Measurements from ENCODE around the gene PTPRE.

PTPRE gene

DNA sequence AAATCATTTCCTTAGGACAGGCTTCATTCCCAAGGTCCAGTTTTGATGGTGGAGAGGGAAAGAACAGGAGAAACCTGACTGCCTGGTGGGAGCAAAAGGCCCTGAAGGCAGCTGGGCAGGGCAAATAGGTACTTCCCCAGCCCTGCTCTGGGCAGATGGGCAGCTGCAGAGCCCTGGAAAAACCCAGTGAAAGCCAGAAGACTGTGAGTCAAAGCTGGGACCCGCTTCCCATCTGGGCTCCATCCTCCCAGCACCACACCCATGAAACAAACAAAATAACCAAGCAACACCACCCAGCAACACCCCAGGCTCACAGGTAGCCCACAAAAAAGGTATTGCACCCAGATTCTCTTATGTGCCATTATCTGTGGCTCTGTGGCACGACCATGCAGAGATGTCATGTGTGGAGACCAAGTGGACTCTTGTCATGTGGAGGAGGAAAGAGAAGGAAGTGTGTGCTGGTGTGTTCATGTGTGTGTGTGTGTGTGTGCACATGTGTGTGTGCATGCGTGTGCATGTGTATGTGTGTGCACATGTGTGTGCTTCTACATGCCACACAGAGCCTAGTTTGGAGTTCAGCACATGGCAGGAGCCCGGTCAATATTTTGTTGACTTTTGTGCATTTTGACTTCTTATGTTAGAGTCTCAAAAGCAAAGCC lies 24.0 kb upstream of the PTPRE start:
- DNase-seq (ENCODE audit: low spot score) = no peak

DNA sequence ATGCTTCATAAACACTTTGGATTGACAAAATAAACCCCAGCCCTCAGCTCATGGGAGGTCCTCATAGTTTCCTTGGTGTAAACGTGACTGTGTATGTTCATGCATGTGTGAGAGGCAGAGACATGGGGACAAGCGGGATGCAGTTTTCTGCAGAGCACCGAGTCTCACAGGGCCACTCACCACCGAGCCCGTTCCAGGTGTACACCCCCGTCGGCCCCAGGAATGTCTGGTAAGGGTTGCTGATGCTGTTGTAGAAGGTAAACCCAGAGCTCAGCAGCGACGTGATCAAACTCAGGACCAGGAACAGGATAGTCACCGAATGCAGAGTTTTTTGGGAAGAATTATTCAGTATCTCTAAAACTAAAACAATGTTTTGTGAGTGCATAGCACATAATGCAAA lies 23.4 kb upstream of the PTPRE start:
- no peak for DNase-seq (ENCODE audit: low spot score)

DNA sequence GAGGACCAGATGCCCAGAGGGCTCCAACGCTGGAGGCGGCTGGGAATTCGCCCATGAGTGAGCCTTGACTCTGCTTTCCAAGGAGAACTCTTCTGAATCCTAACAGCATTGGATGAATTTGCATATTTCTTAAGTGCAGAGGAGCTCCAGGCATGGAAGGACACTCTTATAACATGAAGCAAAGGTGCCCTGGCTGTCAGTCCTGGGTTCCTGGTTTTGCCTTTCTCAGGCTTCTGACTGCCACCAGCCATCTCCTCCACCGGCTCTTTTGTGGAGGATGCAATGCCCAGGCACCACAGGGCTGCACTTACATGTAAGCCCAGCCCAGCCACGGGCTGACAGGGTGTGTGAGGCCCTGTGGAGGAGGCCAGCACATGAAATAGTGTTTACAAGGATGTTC lies 22.4 kb upstream of the PTPRE start:
- no peak for DNase-seq (ENCODE audit: low spot score)

DNA sequence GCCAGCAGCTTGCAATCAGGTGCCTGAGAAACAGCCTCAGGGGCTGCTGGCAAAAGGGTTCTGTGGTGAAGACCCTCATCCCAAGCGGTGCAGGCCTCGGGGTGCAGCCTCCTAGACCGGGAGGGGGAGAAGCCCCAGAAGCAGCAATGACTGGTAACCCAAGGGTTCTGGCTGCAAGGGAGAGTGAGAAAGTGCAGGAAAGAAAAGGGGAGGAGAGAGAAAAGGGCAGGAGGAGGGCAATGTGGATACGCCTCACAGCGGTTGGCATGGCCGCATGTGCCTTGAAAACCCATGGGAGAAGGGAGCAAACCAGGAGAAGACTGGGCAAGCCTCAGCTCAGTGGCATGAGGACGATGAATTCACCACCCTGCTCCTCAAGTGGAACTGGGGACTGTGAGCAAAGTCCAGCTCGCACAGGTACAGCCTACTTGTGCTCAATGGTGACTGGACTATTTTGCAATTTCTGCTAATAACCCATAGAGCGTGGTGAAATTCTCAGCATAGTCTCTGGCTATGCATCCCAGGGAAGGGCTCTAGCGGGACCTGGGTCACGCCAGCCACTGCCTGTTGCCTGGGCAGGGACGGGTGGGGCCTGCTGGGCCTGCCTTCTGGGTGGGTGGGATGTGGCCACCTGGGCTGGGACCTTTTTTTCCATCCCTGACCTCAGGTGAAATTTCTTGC lies 20.4 kb upstream of the PTPRE start:
- no peak for DNase-seq (ENCODE audit: low spot score)

GRCh38 chr10:127887541-127888415 lies 19.1 kb upstream of the PTPRE start:
- DNase-seq (ENCODE audit: low spot score) = no peak

DNA sequence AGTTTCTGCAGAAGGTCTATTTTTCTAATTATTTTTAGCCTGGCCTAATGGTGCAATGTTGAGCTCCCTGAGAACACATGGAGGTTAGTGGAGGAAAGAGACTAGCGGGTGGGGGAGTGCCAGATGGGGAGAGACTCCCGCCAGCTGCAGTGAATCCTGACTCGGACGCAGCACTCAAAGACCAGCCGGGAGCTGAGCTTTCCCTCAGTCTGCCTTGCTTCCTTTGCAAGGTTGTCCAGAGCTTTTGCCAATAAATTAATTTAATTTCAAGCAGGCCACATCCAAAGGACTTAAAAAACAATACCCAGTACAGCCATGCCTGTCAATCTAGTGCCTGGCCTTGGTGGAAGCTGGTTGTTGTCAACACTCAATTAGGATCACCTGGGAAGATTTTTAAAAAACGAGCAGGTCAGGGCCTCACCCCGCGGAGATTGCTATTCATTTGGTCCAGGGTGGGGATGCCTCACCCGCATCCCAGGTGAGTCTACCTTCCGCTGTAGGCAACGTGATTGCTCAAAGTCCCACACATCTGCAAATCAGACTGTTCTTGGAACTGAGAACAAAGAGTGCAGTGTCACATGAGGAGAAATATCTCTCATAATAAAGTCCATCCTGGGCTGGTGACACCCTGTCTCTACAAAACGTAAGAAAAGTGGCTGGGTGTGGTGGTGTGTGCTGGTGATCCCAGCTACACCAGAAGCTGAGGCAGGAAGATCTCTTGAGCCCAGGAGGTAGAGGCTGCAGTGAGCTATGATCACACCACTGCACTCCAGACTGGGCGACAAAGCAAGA lies 18.2 kb upstream of the PTPRE start:
- DNase-seq (ENCODE audit: low spot score) = no peak

- no peak for DNase-seq (ENCODE audit: low spot score)
Observed at GRCh38 chr10:127889605-127890195, 17.2 kb upstream of the PTPRE start.

DNA sequence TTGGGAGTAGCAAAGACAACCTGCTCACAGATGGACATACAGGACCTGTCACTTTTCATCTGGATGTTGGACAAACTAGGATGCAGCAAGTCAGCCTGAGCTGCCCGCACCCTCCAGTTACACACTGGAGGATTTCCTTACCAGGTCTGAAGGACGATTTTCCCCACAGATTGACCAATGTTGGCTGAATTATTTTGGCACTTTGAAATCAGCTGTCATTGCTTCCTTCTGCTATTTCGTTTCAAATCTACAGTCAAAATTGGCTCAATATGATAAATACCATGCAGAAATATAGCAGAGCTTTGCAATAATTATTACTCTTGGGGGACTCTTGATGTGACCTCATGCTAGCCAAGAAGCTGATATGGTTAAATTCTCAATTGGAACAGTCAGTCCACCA lies 16.7 kb upstream of the PTPRE start:
- no peak for DNase-seq (ENCODE audit: low spot score)

- DNase-seq (ENCODE audit: low spot score) = no peak
Observed at GRCh38 chr10:127890832-127891334, 16.0 kb upstream of the PTPRE start.

DNA sequence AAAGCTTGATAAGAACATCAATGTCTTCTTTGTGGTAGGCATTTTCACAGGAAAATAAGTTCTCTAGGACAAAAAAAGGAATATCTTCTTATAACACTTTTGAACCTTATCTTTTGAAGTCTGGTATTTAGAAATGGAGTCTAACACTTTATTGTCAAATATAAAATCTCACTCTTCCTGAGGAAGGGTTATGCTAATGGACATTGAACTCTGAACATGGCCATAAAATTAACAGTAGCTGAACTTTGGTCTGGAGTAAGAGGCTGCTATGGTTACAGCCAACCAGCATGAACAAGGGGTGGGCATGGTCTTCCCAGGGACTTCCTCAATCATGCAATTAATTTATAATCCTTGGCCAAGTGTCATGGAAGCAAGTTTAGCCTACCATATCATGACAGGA lies 14.2 kb upstream of the PTPRE start, which contains the start of gene CLRN3:
Gene CLRN3, minus strand, starts transcription at position 199 of the 400 bp plus-strand sequence. Its CDS starts 157 bp downstream, at position 42.
- no peak for DNase-seq (ENCODE audit: low spot score)

GRCh38 chr10:127894146-127894545 lies 12.8 kb upstream of the PTPRE start:
- no peak for DNase-seq (ENCODE audit: low spot score)

DNA sequence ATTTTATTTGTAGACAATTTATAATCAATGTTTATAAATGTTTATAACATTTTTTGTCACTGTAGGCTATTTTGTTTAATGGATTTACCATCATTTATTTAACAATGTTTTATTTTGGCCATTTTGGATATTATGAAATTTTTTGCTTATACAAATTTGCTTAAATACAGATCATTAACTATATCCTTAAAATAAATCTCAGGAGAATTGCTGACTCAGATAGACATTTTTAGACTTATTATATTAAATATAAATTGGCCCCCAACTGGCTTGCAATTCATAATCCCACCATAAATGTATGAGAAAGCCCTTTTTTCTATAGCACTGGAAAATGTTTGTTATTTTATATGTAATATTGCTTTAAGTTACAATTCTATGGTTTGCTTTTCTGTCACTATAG lies 10.3 kb upstream of the PTPRE start:
- DNase-seq (ENCODE audit: low spot score) = no peak

DNA sequence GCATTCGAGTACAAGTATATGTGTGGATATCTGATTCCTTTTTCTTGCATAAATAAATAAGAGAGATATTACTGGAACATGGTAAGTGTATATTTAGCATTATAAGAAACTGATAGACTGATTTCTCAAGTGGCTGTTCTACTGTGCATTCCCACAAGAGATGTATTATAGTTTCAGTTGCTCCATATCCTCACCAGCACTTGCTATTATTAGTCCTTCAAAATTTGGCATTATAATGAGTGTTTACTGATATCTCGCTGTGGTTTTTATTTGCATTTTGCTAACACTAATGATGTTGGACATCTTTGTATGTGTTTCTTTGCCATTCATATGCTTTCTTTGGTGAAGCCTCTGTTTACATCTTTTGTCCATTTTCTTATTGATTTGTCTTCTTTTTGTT lies 9.7 kb upstream of the PTPRE start:
- no peak for DNase-seq (ENCODE audit: low spot score)

DNA sequence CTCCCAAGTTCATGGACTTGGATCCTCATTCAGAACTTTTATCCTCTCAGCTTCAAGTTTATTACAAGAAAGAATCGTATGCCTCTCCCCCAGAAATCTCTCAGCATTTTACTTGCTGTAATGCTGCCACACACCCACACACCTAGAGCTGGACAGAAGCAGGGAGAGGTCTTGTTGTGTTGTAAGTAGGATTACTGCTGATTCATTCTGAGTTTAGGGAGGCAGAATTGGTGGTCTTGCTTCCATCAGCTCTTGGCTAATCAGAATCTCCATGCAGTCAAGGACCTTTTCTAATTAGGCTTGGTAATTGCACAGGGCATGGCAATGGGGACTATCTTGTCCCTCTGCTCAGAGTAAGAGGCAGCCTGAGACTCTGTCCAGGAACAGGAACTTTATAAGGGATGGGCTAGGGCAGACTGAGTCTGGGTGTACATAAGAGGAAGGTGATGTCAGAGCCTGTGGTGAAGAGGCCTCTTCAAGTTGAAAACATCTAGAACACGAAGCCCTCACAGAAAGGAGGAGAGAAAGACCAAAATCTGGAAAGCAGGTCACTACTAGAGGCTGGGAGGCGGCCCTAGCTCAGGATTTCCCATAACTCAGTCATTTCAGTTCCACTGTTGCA lies 7.0 kb upstream of the PTPRE start:
- DNase-seq (ENCODE audit: low spot score) = no peak

GRCh38 chr10:127903789-127904188 lies 3.1 kb upstream of the PTPRE start:
- DNase-seq (ENCODE audit: low spot score) = no peak

- DNase-seq (ENCODE audit: low spot score) = no peak
Observed at GRCh38 chr10:127904311-127905000, 2.4 kb upstream of the PTPRE start.

DNA sequence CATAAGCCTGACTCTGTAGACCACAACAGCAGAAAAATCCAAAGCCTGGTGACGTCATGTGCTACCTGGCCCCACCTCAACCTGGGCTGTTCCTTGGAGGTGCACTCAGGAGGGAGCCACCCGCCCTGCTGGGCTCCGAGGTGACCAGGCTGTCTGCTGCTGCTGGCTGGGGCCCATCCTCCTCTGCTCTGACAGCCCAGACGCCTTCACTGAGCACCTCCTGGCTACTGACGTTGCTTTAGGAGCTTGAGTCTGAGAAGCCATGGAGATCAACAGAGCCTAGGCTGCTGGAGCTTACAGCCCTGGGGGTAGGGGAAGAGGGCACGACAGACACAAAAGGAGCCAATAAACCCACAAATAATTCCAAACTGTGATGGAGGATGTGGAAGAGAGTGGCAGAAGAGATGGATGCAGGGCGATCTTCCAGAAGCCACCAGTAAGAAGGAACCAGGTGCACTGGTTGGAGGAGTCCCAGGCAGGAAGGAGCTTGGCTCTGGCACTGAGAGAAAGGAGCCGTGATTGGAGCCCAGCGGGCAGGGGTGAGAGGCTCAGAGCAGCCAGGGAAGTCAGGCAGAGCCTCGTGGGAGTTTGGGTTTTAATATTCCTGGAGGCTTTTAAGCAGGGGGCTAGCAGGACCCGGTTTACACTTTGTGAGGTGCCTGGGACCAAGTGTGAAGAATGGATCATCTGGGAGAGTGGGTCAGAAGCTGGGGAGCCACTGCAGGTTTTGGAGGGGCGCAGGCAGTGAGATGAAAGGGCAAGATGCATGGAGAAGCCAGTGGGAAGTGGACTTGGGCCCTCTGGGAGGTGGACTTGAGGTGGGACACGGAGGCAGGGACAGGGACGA lies 1.7 kb upstream of the PTPRE start:
- peak; percentile 52 for DNase-seq (ENCODE audit: low spot score)

DNA sequence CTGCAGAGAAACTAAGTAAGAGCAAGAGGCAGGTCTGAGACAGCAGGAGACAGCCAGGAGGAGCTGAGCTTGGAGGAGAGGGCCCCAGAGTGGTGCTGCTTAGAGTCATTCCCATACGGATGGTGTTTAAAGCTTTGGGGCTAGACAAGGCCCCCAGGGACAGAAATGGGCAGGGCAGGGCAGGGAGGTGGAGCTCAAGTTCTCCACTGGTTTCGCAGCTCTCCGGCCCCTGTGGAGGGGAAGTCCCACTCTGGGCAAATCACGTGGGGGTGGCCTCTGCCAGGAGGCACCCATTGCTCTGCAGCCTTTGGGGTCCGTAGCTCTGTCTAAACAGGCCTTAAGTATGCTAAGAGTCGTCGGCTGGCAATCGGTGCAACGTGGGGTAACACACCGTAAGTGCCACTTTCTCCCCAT lies 1.0 kb upstream of the PTPRE start:
- DNase-seq (ENCODE audit: low spot score) = no peak

GRCh38 chr10:127907411-127908105 lies 655 bp downstream of the PTPRE start:
- DNase-seq (ENCODE audit: low spot score) = peak; percentile 82

Data from cerebellar cortex (tissue), 1 donor.